GM21526 (cell line): ENCODE measurements around the gene CDC42BPG.

Experiments used
- ATAC-seq: cut with Tn5 transposase; IDR thresholded peaks from one replicate; pipeline ENCODE4 v1.9.1; 2021; ENCODE audit warnings: moderate library complexity; ENCODE audit not compliant: unreplicated experiment, low FRiP score

CDC42BPG gene

DNA sequence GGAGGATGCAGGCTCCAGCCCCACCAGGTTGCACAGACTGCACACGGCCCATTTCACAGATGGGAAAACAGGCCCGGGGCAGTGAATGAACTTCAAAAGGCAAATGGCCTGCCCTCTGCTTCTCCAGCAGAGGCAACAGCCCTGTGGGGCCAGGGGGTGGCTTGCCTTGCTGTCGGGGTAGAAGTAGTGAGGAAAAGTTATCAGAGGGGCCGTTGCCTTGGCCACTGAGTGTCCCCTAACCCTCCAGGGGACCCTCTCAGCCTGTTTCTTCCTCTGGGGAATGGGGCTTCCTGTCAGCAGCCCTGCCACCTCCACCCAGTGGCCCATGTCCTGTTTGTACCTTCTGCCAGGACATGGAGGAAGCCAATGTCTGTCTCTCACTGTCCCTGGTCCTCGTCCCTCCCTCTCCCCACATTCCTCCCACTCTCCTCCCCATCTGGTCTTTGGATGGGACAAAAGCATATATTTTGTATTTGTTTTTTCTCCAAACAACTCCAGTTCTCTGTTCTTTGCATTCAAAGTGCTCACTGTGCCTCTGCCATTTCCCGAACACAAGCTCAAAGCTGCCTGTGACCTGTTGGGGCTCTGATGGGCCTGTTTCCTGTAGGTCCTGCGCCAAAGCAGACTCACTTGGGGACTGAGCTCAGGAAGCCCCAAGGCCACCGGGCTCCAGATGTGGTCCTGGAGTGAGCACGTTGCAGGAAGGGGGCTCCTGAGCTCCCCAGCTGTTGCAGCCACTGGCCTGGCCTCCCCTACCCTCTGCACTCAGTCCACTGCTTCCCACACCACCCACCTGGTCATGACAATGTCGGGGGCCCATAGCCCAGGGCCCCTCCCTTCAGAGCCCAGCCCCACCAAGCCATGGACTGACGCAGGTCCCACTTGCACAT is 50.9 kb downstream of the CDC42BPG start:
- no peak for ATAC-seq

DNA sequence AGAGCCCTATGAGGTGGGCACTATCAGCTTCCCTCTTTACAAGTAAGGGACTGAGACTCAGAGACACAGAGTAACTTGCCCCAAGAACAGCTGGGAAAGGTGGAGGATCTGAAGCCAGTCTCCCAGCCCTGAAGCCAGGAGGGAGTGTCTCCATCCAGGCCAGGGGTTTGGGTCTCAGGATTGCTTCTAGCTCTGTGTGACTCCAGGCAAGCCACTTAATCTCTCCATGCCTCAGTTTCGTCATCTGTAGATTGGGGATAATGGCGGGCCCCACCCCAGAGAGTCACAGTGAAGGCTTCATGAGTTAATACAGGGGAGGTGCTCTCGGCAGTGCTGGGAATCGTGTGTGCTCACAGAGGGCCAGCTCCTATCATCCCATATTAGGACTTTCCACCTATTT is 52.0 kb downstream of the CDC42BPG start:
- ATAC-seq = no peak

DNA sequence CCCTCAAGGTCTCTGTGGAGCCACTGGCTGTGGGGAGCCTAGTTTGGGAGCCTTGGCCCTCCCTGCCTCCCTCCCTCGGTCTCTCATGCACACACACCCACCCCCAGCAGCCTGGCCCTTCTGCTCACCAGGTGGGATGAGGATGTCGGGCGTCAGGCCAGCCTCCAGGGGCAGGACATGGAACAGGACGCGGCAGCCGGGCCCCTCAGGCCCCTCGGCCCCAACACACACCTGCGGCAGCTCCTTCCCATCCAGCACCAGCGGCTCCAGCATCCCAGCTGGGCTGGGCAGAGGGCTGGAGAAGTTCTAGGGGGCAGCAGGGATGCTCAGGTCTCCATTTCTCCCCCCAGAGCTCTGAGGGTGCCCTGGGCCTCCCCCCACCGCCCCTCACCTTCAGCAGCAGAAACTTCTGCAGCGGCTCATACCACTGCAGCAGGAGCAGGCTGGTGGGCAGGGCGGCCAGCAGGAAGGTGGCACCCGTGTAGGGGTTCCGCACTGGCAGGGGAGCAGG is 52.6 kb downstream of the CDC42BPG start:
- ATAC-seq = no peak

DNA sequence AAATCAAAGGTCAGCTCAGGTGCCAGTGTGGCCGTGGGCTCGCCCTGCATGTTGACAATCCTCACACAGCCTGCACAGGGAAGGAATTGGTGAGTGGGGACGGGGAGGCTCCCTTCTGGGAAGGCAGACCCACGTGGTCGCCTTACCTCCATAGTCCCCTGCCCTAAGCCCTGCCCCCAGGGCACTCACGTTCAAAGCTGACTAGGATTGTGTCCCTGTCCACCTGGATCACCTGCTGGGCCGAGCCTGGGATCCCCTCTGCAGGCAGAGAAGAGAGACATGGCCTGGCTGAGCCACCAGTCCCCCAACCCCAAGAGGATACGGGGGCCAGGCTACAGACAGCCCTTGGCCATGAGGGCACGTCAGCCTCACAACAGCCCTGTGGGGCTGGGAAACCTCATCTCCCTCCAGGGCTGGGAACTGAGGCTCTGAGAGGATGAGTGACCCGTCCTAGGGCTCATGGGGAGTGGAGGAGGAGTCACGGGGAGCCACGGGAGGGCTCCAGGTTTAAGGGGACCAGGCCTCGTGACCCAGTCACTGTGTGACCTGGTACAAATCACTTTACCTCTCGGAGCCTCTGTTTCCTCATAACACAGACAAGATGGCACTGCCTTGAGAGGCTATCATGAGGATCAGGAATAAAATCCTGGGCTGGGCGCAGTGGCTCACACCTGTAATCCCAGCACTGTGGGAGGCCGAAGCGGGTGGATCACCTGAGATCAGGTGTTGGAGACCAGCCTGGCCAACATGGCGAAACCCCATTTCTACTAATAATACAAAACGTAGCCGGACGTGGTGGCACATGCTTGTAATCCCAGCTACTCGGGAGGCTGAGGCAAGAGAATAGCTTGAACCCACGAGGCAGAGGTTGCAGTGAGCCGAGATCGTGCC is 54.0 kb downstream of the CDC42BPG start:
- no peak for ATAC-seq

DNA sequence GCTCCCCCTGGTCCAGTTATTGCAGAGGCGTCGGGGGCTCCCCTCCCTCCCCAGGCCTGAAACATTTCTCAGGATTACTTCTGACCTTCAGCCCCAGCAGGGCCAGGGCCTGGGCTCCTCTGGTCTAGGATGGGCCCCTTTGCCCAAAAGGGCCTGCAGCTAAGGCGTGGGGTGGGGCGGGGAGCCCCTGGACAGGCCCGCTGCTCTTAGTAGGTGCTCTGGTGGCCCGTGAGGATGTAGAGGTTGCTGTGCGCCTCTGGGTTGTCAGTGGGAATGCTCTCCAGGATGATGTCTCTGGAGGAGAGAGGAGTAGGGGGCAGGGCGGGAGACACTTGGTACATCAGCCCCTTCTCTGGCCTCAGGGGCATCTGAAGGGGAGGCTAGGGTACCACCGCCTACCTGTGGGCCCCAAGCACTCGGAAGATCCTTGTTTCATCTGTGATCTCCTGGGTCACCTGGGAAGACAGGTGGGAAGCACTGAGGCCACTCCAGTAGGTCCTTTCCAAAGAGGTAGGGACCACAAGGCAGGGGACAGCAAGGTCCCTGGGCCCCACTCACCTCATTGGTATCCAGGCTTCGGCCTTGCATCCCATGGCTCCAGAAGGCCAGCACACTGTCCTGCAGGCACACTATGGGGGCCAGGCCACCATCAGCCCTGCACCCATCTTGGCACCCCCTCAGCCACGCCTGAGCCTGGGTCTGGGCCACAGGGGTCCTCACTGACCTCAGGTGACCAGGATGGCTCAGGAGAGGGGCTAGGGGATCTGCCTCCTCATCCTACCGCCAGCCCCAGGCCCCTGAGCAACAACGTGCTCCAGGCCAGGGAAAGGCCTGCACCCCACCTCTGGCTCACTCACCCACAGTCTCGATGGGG is 54.9 kb downstream of the CDC42BPG start:
- ATAC-seq = no peak

DNA sequence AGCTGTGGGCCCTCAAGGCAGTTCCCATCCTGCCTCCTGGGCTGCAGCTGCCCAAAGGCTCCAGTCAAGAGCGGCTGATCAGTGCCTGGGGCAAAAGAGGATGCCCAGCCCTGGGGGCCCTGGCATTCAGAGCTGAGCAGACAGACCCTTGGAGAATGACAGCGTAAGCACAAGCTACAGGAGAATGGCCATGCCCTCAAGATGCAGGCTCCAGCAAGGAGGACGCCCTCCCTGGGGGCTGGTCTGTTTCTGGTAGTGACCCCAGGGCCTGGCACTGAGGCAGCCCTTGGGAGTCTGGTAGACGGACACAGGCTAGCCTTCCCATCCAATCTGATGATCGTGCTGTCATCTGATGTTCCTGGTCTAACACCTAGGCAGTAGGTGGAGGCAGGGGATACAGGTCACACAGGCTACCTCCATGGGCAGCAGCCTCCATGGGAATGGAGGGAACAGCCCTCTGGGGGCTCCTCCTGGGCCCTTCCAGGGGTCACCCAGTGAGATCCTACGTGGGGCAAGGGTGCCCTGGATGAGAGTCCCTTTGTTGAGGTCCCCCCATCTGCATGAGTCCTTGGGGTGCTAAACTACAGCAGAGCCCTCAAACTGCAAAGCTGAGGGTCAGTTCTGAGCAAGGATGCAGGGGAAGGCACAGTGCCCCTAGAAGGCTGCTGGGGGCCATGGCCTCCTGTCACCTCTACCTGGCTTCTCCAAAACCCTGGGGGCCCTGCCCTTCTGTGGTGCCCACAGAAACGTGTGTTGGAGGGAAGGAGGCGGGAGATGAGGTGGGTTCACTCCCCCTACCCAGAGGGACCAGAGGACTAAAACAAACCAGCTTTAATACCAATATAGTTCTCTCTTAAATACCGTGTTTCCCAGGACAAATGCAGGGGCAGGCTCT is 55.9 kb downstream of the CDC42BPG start:
- no peak for ATAC-seq

DNA sequence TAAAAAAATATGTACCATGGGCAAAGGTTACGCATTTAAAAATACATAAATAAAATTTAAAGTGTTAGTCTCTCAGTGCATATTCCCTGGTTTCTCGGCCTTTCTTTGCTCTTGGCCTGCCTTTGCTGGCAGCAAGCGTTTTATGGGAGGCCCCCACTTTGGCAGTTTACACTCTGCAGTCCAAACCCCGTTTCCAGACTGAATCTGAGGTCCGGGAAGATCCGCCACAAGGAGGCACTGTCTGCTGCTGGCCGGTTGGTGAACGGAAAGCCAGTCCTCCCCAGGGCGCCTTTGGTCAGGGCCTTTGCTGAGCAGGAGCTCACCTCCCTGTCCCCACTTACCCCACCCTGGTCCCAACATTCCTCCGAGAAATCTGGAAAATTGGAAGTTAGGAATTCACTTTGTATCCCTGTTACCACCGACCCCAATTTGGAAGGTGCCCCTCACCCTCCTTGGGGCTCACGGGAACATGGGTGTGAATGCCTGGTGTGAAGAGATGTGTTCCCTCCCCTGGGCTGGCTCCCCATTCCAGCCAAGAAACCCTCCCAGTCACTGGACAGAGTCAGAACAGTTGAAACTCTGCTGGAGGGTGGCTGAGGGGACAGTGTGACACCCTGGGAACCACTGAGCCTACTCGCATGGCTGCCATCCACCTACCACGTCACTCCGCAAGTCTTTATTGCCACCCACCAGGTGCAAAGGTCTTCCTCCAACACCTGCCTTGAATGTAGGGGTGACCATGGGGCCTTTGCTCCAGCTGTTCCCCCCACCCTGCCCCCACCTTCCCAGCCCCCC is 56.7 kb downstream of the CDC42BPG start:
- ATAC-seq = no peak

DNA sequence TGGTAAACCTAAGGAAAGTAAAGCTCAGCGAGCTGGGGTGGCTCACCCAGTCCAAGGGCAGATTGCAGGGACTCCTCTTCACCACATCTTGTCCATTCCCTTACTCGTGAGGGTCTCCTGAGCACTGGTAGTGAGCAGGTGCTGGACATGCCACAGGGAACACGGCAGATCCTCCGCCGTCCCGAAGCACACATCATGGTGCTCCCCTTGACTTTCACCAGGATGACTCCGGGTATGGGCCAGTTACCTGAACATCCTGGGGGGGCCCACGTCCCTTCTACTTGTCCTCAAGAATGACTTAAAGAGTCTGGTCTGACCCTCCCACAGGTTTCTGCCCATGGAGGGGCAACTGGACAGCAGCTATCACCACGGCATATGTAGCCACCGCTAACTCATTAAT is 58.1 kb downstream of the CDC42BPG start:
- ATAC-seq = no peak

DNA sequence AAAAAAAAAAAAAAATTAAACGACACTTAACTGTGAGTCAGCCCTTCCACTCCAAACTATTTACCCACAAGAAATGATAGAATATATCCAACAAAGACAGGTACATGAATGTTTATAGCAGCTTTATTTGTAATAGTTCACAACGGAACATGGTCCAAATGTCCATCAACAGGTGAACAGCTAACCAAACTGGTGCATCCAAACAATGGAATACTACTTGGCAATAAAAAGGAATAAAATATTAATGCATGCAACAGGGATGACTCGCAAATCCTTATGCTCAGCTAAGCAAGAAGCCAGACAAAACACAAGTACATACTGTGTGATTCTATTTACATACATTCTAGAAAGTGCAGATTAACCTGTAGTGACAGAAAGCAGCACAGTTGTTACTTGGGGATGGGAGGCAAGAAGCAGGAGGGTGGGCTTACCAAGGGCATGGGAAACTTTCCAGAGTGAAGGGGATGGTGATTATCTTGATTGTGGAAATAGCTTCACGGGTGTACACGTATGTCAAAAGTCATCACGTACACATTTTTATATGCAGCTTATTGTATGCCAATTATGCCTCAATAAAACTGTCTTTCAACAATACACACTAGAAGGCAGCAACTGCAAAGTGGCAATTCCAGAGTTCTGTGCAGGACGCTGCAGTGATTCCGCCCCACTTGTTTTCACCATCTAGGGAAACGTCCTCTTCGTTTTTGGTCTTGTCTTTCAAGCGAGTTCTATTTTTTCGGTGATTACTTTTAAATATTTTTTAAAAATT is 59.5 kb downstream of the CDC42BPG start:
- ATAC-seq = no peak

DNA sequence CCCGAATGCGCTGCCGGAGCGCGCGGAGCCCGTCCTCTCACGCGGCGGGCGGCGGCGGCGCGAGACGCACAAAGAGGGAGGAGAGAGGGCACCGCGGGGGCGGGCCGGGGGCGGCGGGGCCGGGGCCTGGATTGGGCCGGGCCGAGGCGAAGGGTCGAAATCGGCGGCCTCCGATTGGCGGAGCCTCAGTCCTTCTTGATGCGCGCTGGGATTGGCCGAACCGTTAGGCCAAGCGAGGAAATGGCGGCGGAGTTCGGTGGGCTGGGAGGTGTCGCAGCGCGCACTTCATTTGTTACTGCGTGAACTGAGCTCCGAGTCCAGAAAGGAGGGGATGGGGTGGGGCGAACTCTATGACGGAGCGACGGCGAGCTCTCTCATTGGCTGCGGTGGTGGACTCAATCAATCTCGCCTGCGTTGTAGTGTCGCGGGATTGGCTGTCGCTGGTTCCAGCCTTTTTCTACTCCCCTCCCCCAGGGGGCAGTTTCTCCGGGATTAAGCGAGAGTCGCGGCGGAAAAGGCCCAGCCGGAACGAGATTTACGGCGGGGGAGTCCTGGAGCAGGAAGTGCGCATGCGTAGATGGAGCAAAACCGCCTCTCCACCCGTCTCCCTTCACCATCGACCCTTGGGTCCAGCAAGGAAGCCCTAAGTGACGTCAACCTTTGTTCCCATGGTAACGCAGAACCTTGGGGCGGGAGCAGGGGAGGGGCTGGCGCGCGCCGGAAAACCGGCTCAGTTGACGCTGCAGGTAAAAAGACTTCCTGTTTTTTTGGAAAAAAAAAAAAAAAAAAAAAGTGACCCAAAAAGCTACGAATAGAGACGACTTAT is 65.8 kb downstream of the CDC42BPG start, which contains the start of gene SF1:
Gene SF1, minus strand, starts transcription at position 70 of the 826 bp plus-strand sequence. CDS start 150 bp downstream, outside the sequence.
- ATAC-seq = peak; percentile 73

DNA sequence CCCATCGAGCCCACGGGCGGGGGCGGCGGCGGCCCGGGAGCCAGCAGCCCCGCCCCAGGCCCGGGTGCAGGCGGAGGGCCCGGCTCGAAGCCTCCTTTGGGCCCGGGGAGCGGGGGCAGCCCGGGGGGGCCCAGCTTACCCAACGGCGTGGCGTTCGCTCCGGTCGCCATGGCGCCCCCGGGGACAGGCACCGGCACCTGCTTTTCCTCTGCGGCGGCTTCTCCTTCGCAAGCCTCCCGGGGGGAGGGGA is 66.3 kb downstream of the CDC42BPG start:
- ATAC-seq = peak; percentile 9

DNA sequence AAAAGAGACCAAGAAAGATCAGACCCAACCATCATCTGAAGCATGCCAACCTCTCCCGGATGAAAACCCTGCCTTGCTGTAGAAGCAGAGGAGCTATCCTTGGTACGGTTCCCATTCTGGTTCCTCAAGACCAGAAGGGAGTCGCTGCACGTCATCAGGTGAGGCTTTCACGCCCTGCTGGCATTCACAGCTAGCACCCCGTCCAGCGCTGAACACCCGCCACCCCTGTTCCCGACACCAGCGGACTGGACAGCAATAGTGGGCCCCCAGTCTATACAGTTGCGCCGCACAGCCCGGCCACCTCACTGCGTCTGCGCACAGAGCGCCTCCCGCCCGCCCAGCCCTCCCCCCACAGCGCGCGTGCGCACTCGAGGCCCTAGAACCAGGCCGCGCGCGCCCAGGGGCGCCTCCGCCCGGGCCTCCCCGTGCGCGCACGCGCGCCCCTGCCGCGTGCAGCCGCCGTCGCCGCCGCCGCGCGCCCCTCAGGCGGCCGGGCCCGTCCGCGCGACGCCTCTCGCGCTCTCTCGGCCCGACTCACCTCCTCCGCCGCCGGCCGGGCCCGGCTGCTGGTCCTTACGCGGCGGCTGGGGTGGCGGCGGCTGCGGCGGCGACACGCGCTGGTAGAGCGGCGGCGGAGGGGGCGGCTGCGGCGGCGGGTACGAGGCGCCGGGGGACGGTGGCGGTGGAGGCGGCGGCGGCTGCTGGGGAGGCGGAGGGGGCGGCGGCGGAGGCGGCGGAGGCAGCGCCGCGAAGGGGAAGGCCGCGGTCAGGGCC is 66.8 kb downstream of the CDC42BPG start:
- ATAC-seq = no peak

DNA sequence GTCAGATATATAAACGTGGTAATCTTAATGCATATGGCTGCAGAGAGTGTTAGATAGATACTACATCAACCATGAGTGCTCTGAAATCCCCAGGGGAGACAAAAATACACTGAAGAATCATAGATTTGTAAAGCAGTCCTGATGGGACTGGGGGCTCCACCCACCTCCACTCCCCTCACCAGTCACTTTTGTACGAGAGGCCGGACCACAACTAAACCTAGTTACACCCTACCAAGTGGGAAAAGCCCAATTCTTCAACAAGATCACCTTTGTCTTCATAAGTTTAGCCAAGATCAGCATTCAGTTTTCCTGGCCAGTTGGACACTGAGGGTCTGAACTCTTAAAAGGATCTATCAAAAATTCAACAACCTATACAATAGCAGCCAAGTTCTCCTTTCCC is 67.6 kb downstream of the CDC42BPG start:
- ATAC-seq = no peak

DNA sequence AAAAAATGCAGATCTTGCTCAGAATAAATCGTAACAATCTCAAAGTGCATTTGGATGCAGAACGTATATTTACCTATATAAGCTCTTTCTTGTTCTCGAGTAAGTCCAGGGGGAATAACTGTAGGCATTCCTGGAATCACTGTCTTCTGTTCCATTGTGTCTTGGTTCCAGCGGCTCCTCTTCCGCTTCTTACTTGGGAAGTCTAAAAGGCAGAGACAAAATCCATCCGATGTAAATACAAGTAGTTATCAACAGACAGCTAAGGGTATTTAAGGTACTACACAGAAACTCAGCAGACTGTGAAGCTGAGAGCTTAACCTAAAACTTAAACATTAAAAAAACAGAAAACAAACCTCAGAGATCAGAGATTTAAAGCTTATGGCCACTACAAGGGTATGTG is 68.0 kb downstream of the CDC42BPG start:
- no peak for ATAC-seq

DNA sequence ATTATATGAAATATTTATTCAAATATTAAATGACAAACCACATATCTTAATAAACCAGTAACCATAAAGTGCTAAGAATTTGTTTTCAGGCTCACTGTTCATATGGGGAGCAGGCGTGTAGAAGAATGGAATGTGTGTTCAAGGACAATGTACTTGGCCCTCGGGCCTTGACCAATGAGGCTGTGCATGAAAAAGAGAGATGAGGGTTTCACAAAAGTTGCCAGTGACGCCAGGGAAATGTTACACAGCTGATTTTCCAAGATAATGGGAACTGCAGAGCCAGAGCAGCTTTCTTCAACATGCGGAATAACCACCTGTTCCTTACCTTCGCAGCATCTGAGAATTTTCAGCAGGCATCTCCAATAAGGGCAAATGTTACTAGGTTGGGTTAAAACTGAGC is 70.3 kb downstream of the CDC42BPG start:
- ATAC-seq = no peak
